KMS-11 (cell line): ENCODE measurements around the gene HOXA1.
"Not testable (repeated sequence)": the region's sequence is repeated elsewhere in the genome, so short reads cannot be mapped to it uniquely, and the experiment has no call there.

ENCODE experiments used
- H2AFZ ChIP-seq: fragments of 200-600 bp; sonication (generic); 2 replicates; pipeline ENCODE4 v1.6.1; 2016; ENCODE audit warnings: antibody characterized with exemption, mixed run types, low read depth
- H3K27ac ChIP-seq: fragments of 200-600 bp; sonication (generic); 2 replicates; pipeline ENCODE4 v1.6.1; 2016; ENCODE audit warnings: mild to moderate bottlenecking, mixed run types
- H3K27me3 ChIP-seq: fragments of 200-600 bp; sonication (generic); 2 replicates; pipeline ENCODE4 v1.6.1; 2017; ENCODE audit warnings: mild to moderate bottlenecking, low read depth, mixed run types, moderate library complexity; ENCODE audit not compliant: insufficient read depth
- H3K36me3 ChIP-seq: fragments of 200-600 bp; sonication (generic); 2 replicates; pipeline ENCODE4 v1.6.1; 2017; ENCODE audit warnings: mild to moderate bottlenecking, mixed run types; ENCODE audit not compliant: insufficient read depth
- H3K4me1 ChIP-seq: fragments of 200-600 bp; sonication (generic); 2 replicates; pipeline ENCODE4 v1.6.1; 2016; ENCODE audit warnings: mild to moderate bottlenecking, low read depth, mixed run types; ENCODE audit not compliant: poor library complexity, severe bottlenecking
- H3K4me2 ChIP-seq: fragments of 200-600 bp; sonication (generic); 2 replicates; pipeline ENCODE4 v1.7.0; 2016; ENCODE audit warnings: mild to moderate bottlenecking, mixed run types
- H3K4me3 ChIP-seq: fragments of 200-600 bp; sonication (generic); IDR thresholded peaks from 2 replicates; pipeline ENCODE4 v1.6.1; 2017; ENCODE audit warnings: low read depth, low read length, mixed read lengths; ENCODE audit not compliant: insufficient read depth
- H3K79me2 ChIP-seq: fragments of 200-600 bp; sonication (generic); 2 replicates; pipeline ENCODE4 v1.6.1; 2016; ENCODE audit warnings: low read depth, mixed run types; ENCODE audit not compliant: insufficient read depth
- H3K9ac ChIP-seq: fragments of 200-600 bp; sonication (generic); 2 replicates; pipeline ENCODE4 v1.6.1; 2016; ENCODE audit warnings: mild to moderate bottlenecking, mixed run types
- H4K20me1 ChIP-seq: fragments of 200-600 bp; sonication (generic); 2 replicates; pipeline ENCODE4 v1.6.1; 2016; ENCODE audit warnings: mild to moderate bottlenecking, mixed run types; ENCODE audit not compliant: insufficient read depth
- TF ChIP-seq, protein P1 (sequence below): fragments of 200-600 bp; sonication (generic); conservative IDR thresholded peaks from 2 replicates; pipeline ENCODE4 v1.6.1; 2017; ENCODE audit warnings: low read depth, mild to moderate bottlenecking, antibody characterized with exemption, low read length, moderate library complexity, mixed read lengths

The HOXA1 gene

DNA sequence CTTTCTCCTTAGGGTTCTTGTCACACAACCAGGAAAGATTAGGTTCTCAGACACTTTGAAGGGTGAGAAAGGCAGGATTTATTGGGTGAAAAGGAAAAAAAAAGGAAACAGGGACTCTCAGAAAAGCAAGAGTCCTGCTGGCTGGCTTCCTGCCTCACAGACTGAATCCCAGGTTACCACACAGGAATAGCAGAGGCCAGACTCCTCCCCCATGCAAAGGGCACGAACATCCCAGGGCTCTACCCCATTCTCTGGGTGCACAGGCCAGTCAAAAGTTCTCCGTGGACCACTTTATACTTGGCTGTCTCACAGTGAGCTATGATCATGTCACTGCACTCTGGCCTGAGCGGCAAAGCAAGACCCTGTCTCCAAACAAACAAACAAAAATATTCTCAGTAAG lies 42.6 kb downstream of the HOXA1 start:
- H3K9ac ChIP-seq = no peak overlapping the region
- H3K4me1 ChIP-seq = no peaks in the 10 kb centered on the region
- no peak overlapping the region for H2AFZ ChIP-seq
- no peaks in the 10 kb centered on the region for H3K79me2 ChIP-seq
- no peak overlapping the region for H3K4me2 ChIP-seq
- H4K20me1 ChIP-seq = no peaks in the 10 kb centered on the region
- TF ChIP-seq, protein P1, sequence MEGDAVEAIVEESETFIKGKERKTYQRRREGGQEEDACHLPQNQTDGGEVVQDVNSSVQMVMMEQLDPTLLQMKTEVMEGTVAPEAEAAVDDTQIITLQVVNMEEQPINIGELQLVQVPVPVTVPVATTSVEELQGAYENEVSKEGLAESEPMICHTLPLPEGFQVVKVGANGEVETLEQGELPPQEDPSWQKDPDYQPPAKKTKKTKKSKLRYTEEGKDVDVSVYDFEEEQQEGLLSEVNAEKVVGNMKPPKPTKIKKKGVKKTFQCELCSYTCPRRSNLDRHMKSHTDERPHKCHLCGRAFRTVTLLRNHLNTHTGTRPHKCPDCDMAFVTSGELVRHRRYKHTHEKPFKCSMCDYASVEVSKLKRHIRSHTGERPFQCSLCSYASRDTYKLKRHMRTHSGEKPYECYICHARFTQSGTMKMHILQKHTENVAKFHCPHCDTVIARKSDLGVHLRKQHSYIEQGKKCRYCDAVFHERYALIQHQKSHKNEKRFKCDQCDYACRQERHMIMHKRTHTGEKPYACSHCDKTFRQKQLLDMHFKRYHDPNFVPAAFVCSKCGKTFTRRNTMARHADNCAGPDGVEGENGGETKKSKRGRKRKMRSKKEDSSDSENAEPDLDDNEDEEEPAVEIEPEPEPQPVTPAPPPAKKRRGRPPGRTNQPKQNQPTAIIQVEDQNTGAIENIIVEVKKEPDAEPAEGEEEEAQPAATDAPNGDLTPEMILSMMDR = no peak
- no peaks in the 10 kb centered on the region for H3K36me3 ChIP-seq
- H3K4me3 ChIP-seq = no peak overlapping the region
- H3K27ac ChIP-seq = no peak overlapping the region
- H3K27me3 ChIP-seq = no peaks in the 10 kb centered on the region

DNA sequence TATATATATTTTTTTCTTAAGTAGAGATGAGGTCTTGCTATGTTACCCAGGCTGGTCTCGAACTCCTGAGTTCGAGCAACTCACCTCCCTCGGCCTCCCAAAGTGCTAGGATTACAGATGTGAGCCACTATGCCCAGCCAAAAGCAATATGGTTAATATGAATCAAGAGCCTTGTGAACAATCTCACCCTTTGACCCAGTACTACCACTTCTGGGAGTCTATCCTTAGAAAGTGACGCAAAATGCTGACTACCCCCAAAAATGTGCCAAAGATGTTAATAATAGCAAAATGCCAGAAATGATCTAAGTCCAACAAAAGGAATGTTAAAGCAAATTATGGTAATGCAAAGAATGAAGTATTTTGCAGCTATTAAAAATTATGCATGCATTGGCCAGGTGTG lies 44.3 kb downstream of the HOXA1 start:
- Histone ChIP-seq H3K4me1 (no peaks in the 10 kb centered on the region), H2AFZ (no peak overlapping the region), H3K27me3 (no peaks in the 10 kb centered on the region), H3K9ac (no peak overlapping the region), H3K4me2 (no peak overlapping the region), H3K4me3 (no peak overlapping the region), H3K79me2 (no peaks in the 10 kb centered on the region), H3K27ac (no peak overlapping the region), H4K20me1 (no peaks in the 10 kb centered on the region), H3K36me3 (no peaks in the 10 kb centered on the region)
- TF ChIP-seq, protein P1 = no peak

DNA sequence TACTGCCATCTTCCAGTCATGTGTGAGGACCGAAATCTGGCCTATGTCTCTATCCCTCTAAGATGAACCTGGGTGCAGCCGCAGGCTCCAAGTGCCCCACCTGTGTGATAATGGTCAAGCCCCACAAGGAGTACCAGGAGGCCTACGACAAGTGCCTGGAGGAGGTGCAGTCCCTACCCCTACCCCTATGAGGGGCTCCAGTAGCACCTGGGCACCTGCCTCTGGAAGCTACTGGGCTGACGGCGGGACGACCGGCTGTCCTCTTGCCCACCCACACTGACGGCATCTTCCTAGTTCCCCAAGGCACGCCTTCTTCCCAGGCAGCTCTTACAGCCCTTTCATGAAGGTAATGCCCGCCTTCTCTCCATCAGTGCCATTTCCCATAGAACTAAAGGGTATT lies 47.4 kb downstream of the HOXA1 start:
- TF ChIP-seq, protein P1 = no peak
- Histone ChIP-seq H2AFZ (no peak overlapping the region), H3K36me3 (no peaks in the 10 kb centered on the region)

DNA sequence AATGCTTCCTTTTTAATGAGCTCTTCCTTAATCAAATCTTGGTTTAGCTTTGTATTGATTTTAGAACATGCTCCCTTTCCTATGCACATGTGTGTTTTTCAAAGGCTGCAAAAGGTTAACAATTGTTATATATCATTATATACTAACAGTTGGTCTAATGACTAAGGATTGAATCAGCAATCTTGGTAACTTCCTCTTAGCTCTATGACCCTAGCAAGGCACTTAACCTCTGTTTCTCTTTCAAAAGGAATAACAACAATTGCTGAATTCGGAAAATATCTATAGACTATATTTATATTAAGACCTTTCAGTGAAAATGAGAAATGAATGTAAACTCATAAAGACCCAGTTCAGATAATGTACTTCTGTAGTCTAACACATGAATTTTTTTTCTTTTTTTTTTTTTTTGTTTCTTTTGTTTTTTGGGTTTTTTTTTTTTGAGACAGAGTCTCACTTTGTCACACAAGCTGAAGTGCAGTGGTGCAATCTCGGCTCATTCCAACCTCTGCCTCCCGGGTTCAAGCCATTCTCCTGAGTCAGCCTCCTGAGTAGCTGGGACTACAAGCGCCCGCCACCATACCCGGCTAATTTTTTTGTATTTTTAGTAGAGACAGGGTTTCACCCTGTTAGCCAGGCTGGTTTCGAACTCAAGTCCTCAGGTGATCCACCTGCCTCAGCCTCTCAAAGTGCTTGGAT lies 48.8 kb downstream of the HOXA1 start:
- H3K4me3 ChIP-seq = no peak overlapping the region
- H3K27ac ChIP-seq = no peak overlapping the region
- H3K9ac ChIP-seq = no peak overlapping the region

More for the DNA sequence above, 47.4 kb downstream of the HOXA1 start:
- Histone ChIP-seq H4K20me1 (no peaks in the 10 kb centered on the region), H3K4me1 (no peaks in the 10 kb centered on the region), H3K9ac (no peak overlapping the region), H3K27me3 (no peaks in the 10 kb centered on the region), H3K27ac (no peak overlapping the region), H3K79me2 (no peaks in the 10 kb centered on the region), H3K4me3 (no peak overlapping the region), H3K4me2 (no peak overlapping the region)

DNA sequence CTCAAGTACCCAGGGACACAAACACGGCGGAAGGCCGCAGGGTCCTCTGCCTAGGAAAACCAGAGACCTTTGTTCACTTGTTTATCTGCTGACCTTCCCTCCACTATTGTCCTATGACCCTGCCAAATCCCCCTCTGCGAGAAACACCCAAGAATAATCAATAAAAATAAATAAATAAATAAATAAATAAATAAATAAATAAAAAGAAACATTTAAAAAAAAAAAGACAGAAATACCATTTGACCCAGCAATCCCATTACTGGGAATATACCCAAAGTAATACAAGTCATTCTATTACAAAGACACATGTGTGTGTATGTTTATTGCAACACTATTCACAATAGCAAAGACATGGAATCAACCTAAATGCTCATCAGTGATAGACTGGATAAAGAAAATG lies 49.8 kb downstream of the HOXA1 start:
- not testable (repeated sequence) for H3K79me2 ChIP-seq, H3K4me2 ChIP-seq, H3K4me1 ChIP-seq, H4K20me1 ChIP-seq, H3K9ac ChIP-seq, H3K36me3 ChIP-seq, H3K27me3 ChIP-seq, H3K4me3 ChIP-seq, H3K27ac ChIP-seq, H2AFZ ChIP-seq

More for the DNA sequence above, 48.8 kb downstream of the HOXA1 start:
- TF ChIP-seq, protein P1 = no peak
- H4K20me1 ChIP-seq = no peaks in the 10 kb centered on the region
- no peaks in the 10 kb centered on the region for H3K27me3 ChIP-seq
- no peaks in the 10 kb centered on the region for H3K79me2 ChIP-seq
- no peaks in the 10 kb centered on the region for H3K4me1 ChIP-seq
- no peak overlapping the region for H3K4me2 ChIP-seq
- no peaks in the 10 kb centered on the region for H3K36me3 ChIP-seq
- H2AFZ ChIP-seq = no peak overlapping the region

DNA sequence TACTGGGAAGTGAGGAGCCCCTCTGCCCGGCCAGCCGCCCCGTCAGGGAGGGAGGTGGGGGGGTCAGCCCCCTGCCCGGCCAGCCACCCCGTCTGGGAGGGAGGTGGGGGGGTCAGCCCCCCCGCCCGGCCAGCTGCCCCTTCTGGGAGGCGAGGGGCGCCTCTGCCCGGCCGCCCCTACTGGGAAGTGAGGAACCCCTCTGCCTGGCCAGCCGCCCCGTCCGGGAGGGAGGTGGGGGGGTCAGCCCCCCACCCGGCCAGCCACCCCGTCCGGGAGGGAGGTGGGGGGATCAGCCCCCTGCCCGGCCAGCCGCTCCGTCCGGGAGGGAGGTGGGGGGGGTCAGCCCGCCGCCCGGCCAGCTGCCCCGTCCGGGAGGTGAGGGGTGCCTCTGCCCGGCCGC lies 50.7 kb downstream of the HOXA1 start:
- H3K4me2 ChIP-seq, H4K20me1 ChIP-seq, H3K9ac ChIP-seq, H3K4me3 ChIP-seq, H3K79me2 ChIP-seq, H3K27ac ChIP-seq, H3K27me3 ChIP-seq, H2AFZ ChIP-seq, H3K4me1 ChIP-seq, H3K36me3 ChIP-seq: not testable (repeated sequence)
